HG03280 (cell line): Measurements from ENCODE around the gene TGFBRAP1.

ENCODE experiments used
- ATAC-seq: cut with Tn5 transposase; IDR thresholded peaks from one replicate; pipeline ENCODE4 v1.9.1; 2021; ENCODE audit warnings: mild to moderate bottlenecking, moderate library complexity; ENCODE audit not compliant: unreplicated experiment

The TGFBRAP1 gene

GRCh38 chr2:105329561-105330495 lies at the start of gene TGFBRAP1:
TGFBRAP1 (minus strand) TSS chr2:105329735; CDS start chr2:105308301, 21,434 bp downstream.
- ATAC-seq = peak; percentile 84

- ATAC-seq = no peak
Observed at GRCh38 chr2:105378921-105379383, 49.4 kb upstream of the TGFBRAP1 start.

GRCh38 chr2:105378276-105378840 lies 48.8 kb upstream of the TGFBRAP1 start:
- ATAC-seq = no peak

- ATAC-seq = no peak
Observed at GRCh38 chr2:105377871-105378270, 48.3 kb upstream of the TGFBRAP1 start.

GRCh38 chr2:105376789-105377240 lies 47.3 kb upstream of the TGFBRAP1 start:
- ATAC-seq = no peak

GRCh38 chr2:105376010-105376409 lies 46.5 kb upstream of the TGFBRAP1 start:
- no peak for ATAC-seq

- no peak for ATAC-seq
Observed at GRCh38 chr2:105375001-105375561, 45.5 kb upstream of the TGFBRAP1 start.

- peak; percentile 80 for ATAC-seq
Observed at GRCh38 chr2:105373895-105374401, 44.4 kb upstream of the TGFBRAP1 start.

- peak; percentile 21 for ATAC-seq
Observed at GRCh38 chr2:105373344-105373781, 43.8 kb upstream of the TGFBRAP1 start.

GRCh38 chr2:105371810-105372209 lies 42.3 kb upstream of the TGFBRAP1 start:
- no peak for ATAC-seq

GRCh38 chr2:105371156-105371555 lies 41.6 kb upstream of the TGFBRAP1 start:
- no peak for ATAC-seq

GRCh38 chr2:105369777-105370690 lies 40.5 kb upstream of the TGFBRAP1 start:
- peak; percentile 87 for ATAC-seq

GRCh38 chr2:105368759-105369408 lies 39.3 kb upstream of the TGFBRAP1 start:
- ATAC-seq = no peak

GRCh38 chr2:105365206-105365605 lies 35.7 kb upstream of the TGFBRAP1 start:
- no peak for ATAC-seq

GRCh38 chr2:105364436-105365139 lies 35.1 kb upstream of the TGFBRAP1 start:
- no peak for ATAC-seq

GRCh38 chr2:105362862-105363591 lies 33.5 kb upstream of the TGFBRAP1 start:
- ATAC-seq = no peak

GRCh38 chr2:105361102-105361889 lies 31.8 kb upstream of the TGFBRAP1 start:
- no peak for ATAC-seq

- ATAC-seq = no peak
Observed at GRCh38 chr2:105358593-105358992, 29.1 kb upstream of the TGFBRAP1 start.
